ENCODE results near the gene PARN.

PARN gene

GRCh38 chr16:14501331-14502255 lies 128.5 kb downstream of the PARN start:
- Histone ChIP-seq H3K9me3 (ENCODE audit: insufficient read depth, low read depth, low read length) (no peaks in the 10 kb centered on the region), H3K27ac (ENCODE audit: low read length) (peak overlapping the region; percentile 77), H3K4me3 (ENCODE audit: low read length) (no peak overlapping the region), H3K36me3 (ENCODE audit: insufficient read depth, low read depth, low read length) (no peaks in the 10 kb centered on the region), H3K9ac (ENCODE audit: low read depth, low read length) (peak overlapping the region; percentile 67; the same call in 1 of the 2 replicates), H3K27me3 (ENCODE audit: insufficient read depth, low read length) (no peaks in the 10 kb centered on the region), H3K4me1 (ENCODE audit: insufficient read depth, low read length) (peaks cover 43% of the 10 kb centered on the region)

- Histone ChIP-seq H3K9ac (ENCODE audit: low read depth, low read length) (no peak overlapping the region), H3K9me3 (ENCODE audit: insufficient read depth, low read depth, low read length) (no peaks in the 10 kb centered on the region), H3K27me3 (ENCODE audit: insufficient read depth, low read length) (no peaks in the 10 kb centered on the region), H3K36me3 (ENCODE audit: insufficient read depth, low read depth, low read length) (no peaks in the 10 kb centered on the region), H3K4me3 (ENCODE audit: low read length) (no peak overlapping the region), H3K4me1 (ENCODE audit: insufficient read depth, low read length) (peaks cover 47% of the 10 kb centered on the region), H3K27ac (ENCODE audit: low read length) (no peak overlapping the region)
These were observed 129.3 kb downstream of the PARN start for GRCh38 chr16:14500791-14501190.

DNA sequence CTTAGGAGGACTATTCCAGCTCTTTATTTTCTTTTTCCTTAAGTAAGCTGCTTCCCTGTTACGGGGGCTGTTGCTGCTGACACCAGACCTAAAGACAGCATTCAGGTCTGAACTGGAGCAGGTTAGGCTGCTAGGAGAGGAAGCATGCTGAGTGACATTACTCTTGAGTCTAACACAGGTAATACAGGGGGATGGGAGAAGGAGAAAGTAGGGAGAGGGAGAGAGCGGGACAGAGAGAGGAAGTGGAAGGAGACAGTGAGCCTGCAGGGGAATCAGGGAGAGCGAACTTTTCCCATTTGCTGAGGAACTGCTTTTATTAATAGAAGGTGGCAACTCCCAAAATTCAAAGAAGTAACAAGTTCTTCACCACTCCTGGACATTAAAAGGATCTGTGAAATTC lies 130.9 kb downstream of the PARN start:
- Histone ChIP-seq H3K4me1 (ENCODE audit: insufficient read depth, low read length) (peaks cover 47% of the 10 kb centered on the region), H3K9ac (ENCODE audit: low read depth, low read length) (no peak overlapping the region)

DNA sequence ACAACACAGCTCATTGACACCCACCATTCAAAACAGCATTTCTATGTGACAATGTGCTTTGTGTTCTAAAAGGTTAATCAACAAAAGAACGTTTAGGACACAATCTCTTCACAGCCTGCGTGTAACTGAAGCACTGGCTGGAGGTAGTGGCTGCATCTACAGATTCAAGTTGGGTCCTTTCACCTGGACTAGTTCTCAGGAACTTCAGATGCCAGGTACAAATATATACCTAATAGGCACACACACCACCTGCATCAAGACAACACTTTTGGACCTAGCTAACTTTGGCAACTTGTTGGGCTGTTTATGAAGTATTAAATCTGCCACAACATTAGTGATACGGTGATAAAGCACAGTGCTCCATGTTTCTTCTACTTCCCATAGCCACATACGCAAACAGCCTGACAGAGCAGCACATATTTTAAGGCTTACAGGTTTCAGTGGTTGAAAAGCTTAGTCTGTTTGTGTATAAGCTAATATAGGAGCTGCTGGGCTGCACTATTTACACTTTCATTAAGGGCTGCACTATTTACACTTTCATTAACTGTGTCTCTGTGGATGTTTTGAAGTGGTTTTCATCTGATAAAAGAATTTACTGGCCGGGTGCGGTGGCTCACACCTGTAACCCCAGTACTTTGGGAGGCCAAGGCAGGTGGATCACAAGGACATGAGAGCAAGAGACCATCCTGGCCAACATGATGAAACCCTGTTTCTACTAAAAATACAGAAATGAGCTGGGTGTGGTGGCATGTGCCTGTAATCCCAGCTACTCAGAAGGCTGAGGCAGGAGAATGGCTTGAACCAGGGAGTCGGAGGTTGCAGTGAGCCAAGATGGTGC lies 132.6 kb downstream of the PARN start:
- Histone ChIP-seq H3K27ac (ENCODE audit: low read length) (no peak overlapping the region), H3K27me3 (ENCODE audit: insufficient read depth, low read length) (no peaks in the 10 kb centered on the region), H3K4me3 (ENCODE audit: low read length) (no peak overlapping the region), H3K36me3 (ENCODE audit: insufficient read depth, low read depth, low read length) (no peaks in the 10 kb centered on the region), H3K4me1 (ENCODE audit: insufficient read depth, low read length) (peaks cover 37% of the 10 kb centered on the region), H3K9ac (ENCODE audit: low read depth, low read length) (no peak overlapping the region), H3K9me3 (ENCODE audit: insufficient read depth, low read depth, low read length) (no peaks in the 10 kb centered on the region)

More for the DNA sequence above, 130.9 kb downstream of the PARN start:
- H3K4me3 ChIP-seq (ENCODE audit: low read length) = no peak overlapping the region
- no peaks in the 10 kb centered on the region for H3K27me3 ChIP-seq (ENCODE audit: insufficient read depth, low read length)
- H3K9me3 ChIP-seq (ENCODE audit: insufficient read depth, low read depth, low read length) = no peaks in the 10 kb centered on the region
- no peaks in the 10 kb centered on the region for H3K36me3 ChIP-seq (ENCODE audit: insufficient read depth, low read depth, low read length)
- peak overlapping the region; percentile 18 for H3K27ac ChIP-seq (ENCODE audit: low read length)

GRCh38 chr16:14496786-14497185 lies 133.3 kb downstream of the PARN start:
- Histone ChIP-seq H3K36me3 (ENCODE audit: insufficient read depth, low read depth, low read length) (no peaks in the 10 kb centered on the region), H3K4me1 (ENCODE audit: insufficient read depth, low read length) (peaks cover 30% of the 10 kb centered on the region), H3K27me3 (ENCODE audit: insufficient read depth, low read length) (no peaks in the 10 kb centered on the region), H3K9me3 (ENCODE audit: insufficient read depth, low read depth, low read length) (no peaks in the 10 kb centered on the region), H3K9ac (ENCODE audit: low read depth, low read length) (no peak overlapping the region), H3K27ac (ENCODE audit: low read length) (no peak overlapping the region), H3K4me3 (ENCODE audit: low read length) (no peak overlapping the region)

GRCh38 chr16:14496047-14496770 lies 133.9 kb downstream of the PARN start:
- no peaks in the 10 kb centered on the region for H3K9me3 ChIP-seq (ENCODE audit: insufficient read depth, low read depth, low read length)
- no peak overlapping the region for H3K4me3 ChIP-seq (ENCODE audit: low read length)
- H3K27ac ChIP-seq (ENCODE audit: low read length) = no peak overlapping the region
- no peaks in the 10 kb centered on the region for H3K36me3 ChIP-seq (ENCODE audit: insufficient read depth, low read depth, low read length)
- H3K4me1 ChIP-seq (ENCODE audit: insufficient read depth, low read length) = peaks cover 25% of the 10 kb centered on the region
- no peak overlapping the region for H3K9ac ChIP-seq (ENCODE audit: low read depth, low read length)
- no peaks in the 10 kb centered on the region for H3K27me3 ChIP-seq (ENCODE audit: insufficient read depth, low read length)

DNA sequence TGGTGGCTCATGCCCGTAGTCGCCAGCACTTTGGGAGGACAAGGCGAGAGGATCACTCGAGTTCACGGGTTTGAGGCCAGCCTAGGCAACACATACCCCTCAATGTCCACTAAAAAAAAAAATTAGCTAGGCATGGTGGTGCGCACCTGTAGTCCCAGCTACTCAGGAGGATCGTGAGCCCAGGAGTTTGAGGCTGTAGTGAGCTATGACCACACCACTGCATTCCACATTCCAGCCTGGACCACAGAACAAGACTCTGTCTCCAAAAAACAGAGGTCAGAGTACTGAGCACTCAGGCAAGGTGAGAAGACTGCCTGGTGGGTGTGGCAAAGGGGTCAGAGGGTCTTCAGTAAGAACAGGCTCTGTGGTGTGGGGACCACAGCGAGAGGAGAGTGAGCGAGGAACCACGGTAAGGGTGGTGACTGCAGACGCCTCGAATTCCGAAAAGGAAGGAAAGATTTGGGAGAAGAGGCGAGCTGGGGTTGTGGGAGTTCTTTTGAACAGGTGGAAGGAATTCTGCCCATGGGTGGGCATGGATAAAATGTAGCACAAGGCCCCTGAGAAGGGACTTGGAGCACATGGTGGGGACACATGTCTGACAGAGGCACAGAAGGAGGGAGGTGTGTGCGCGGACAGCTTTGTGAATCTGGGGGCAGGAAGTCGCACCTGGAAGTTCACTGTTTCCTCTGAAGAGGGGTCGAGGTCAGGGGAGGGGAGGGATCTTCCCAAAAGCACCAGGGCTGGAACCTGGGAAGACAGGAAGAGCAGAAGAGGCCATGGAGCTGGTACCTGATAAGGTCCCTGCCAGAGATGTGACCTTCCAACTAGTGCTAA lies 134.6 kb downstream of the PARN start:
- no peak overlapping the region for H3K27ac ChIP-seq (ENCODE audit: low read length)
- no peaks in the 10 kb centered on the region for H3K27me3 ChIP-seq (ENCODE audit: insufficient read depth, low read length)
- no peak overlapping the region for H3K4me3 ChIP-seq (ENCODE audit: low read length)
- no peaks in the 10 kb centered on the region for H3K36me3 ChIP-seq (ENCODE audit: insufficient read depth, low read depth, low read length)
- H3K9ac ChIP-seq (ENCODE audit: low read depth, low read length) = no peak overlapping the region
- no peaks in the 10 kb centered on the region for H3K9me3 ChIP-seq (ENCODE audit: insufficient read depth, low read depth, low read length)
- peaks cover 25% of the 10 kb centered on the region for H3K4me1 ChIP-seq (ENCODE audit: insufficient read depth, low read length)

DNA sequence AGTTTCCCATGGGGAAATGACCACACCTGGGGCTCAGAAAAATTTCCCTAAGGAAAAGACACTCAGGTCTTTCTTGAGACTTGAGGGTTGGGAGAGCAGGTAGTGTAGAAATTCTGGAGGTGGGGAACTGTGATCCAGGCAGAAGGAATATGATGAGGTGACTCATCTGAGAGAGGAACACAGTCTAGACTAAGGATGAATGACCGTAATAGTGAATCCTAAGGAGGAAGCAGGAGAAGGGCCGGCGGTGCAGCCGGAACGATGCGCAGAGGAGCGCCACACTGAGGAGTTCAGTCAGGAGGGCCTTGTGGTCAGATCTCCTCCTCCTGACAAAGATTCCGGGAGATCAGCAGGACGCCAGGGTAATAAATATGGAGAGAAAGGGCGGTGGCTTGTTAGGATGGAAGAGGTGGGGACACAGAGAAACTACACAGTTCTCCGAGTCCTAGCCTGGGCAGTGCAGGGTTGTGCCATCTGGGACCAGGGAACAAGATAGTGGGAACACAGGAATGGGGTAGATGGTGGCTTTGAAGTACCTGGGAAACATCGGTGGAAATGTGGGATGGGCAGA lies 135.6 kb downstream of the PARN start:
- no peak overlapping the region for H3K9ac ChIP-seq (ENCODE audit: low read depth, low read length)
- no peaks in the 10 kb centered on the region for H3K36me3 ChIP-seq (ENCODE audit: insufficient read depth, low read depth, low read length)
- no peaks in the 10 kb centered on the region for H3K9me3 ChIP-seq (ENCODE audit: insufficient read depth, low read depth, low read length)
- peaks cover 25% of the 10 kb centered on the region for H3K4me1 ChIP-seq (ENCODE audit: insufficient read depth, low read length)
- no peaks in the 10 kb centered on the region for H3K27me3 ChIP-seq (ENCODE audit: insufficient read depth, low read length)
- H3K4me3 ChIP-seq (ENCODE audit: low read length) = no peak overlapping the region
- H3K27ac ChIP-seq (ENCODE audit: low read length) = no peak overlapping the region

DNA sequence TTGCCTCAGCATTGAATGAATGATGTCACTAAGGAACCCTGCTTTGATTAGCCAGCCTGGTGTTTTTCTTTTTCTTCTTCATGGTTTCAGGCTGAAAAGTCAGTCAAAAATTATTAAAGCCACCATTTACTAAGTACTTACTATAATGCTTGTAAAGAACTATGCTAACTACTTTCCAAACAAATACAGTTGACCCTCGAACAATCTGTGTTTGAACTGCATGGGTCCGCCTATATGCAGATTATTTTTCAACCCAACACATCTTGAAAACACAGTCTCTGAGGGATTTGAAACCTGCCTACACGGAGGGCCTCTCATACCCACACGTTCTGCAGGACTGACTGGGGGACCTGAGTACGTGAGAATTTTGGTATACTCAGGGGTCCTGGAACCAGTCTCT lies 136.3 kb downstream of the PARN start:
- Histone ChIP-seq H3K9me3 (ENCODE audit: insufficient read depth, low read depth, low read length) (no peaks in the 10 kb centered on the region), H3K27me3 (ENCODE audit: insufficient read depth, low read length) (no peaks in the 10 kb centered on the region), H3K27ac (ENCODE audit: low read length) (no peak overlapping the region), H3K36me3 (ENCODE audit: insufficient read depth, low read depth, low read length) (no peaks in the 10 kb centered on the region), H3K4me3 (ENCODE audit: low read length) (no peak overlapping the region), H3K9ac (ENCODE audit: low read depth, low read length) (no peak overlapping the region), H3K4me1 (ENCODE audit: insufficient read depth, low read length) (peaks cover 19% of the 10 kb centered on the region)

DNA sequence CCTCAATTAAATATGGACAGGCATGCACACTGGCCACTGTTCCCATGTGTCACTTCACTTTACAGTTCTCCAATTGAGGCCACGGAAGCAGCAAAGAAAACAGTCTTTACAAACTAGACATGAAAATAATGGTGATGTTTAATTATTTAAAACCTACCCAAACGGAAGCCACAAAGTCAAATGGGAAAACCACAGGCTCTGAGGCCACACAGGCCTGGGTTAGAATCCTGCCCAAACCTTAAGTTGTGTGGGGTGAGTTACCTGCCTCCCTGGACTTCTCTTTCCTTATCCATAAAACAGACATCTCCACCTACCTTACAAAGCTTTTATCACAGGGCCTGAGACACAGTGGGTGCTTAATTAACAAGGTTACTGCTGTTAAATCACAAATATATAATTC lies 137.4 kb downstream of the PARN start:
- H3K27ac ChIP-seq (ENCODE audit: low read length) = no peak overlapping the region
- H3K4me3 ChIP-seq (ENCODE audit: low read length) = no peak overlapping the region
- H3K9me3 ChIP-seq (ENCODE audit: insufficient read depth, low read depth, low read length) = no peaks in the 10 kb centered on the region
- no peaks in the 10 kb centered on the region for H3K36me3 ChIP-seq (ENCODE audit: insufficient read depth, low read depth, low read length)
- H3K4me1 ChIP-seq (ENCODE audit: insufficient read depth, low read length) = peaks cover 17% of the 10 kb centered on the region
- no peaks in the 10 kb centered on the region for H3K27me3 ChIP-seq (ENCODE audit: insufficient read depth, low read length)
- H3K9ac ChIP-seq (ENCODE audit: low read depth, low read length) = no peak overlapping the region
